Neutrophil (primary cell): ENCODE results near the gene TMEM120B.
A peak's percentile ranks its signal among the peaks of the same experiment; 100 is the strongest.

Source experiments
- H3K27ac ChIP-seq: fragments of 200-600 bp; sonication (generic); 2 replicates; pipeline ENCODE4 v1.5.1; 2016; ENCODE audit warnings: mild to moderate bottlenecking, moderate library complexity
- H3K27me3 ChIP-seq: fragments of 200-600 bp; sonication (generic); 2 replicates; pipeline ENCODE4 v1.6.0; 2016; ENCODE audit warnings: mild to moderate bottlenecking
- H3K36me3 ChIP-seq: fragments of 200-600 bp; sonication (generic); 2 replicates; pipeline ENCODE4 v1.5.1; 2017
- H3K4me1 ChIP-seq, 2 experiments: fragments of 200-600 bp in 1 of 2; sonication (generic) in 1 of 2; 1 replicate in 1 of 2; 2 replicates in 1 of 2; pipeline versions ENCODE4 v1.5.1 to v1.6.1; 2013 to 2016; ENCODE audit warnings: low read depth in 1 of 2, low read length in 1 of 2, mild to moderate bottlenecking in 1 of 2, moderate library complexity in 1 of 2; ENCODE audit not compliant: control insufficient read depth in 1 of 2, insufficient read depth in 1 of 2
- H3K4me3 ChIP-seq, 2 experiments: fragments of 200-600 bp in 1 of 2; sonication (generic) in 1 of 2; 1 replicate in 1 of 2; 2 replicates in 1 of 2; pipeline ENCODE4 v1.5.1; 2013 to 2016; ENCODE audit warnings: low read depth in 1 of 2, low read length in 1 of 2, mild to moderate bottlenecking in 1 of 2, moderate library complexity in 1 of 2
- H3K9me3 ChIP-seq: fragments of 200-600 bp; sonication (generic); 2 replicates; pipeline ENCODE4 v1.5.1; 2016
- TF ChIP-seq, protein P1 (sequence below): fragments of 200-600 bp; sonication (generic); IDR thresholded peaks from 2 replicates; pipeline ENCODE4 v1.5.1; 2016; ENCODE audit warnings: antibody characterized with exemption

Gene TMEM120B

DNA sequence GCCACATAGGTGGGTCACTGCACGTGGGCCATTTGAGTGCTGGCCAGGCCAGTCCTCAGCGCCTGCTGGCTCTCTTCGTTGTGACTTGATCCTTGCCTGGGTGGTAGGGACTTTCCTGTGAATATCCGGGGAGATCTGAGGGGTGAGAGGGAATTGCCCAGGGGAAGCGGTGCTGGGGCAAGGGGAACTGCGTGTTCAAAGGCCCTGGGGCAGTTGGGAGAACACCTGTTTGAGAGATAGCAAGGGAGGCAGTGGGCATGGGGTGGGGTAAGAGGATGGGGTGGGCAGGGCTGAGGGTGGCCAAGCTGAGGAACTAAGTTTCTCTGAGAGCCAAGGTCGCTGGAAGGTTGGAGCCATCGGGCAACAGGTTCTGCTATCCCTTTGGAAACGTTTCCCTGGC lies 116.3 kb downstream of the TMEM120B start:
- Histone ChIP-seq H3K36me3 (peaks cover 74% of the 10 kb centered on the region), H3K9me3 (no peaks in the 10 kb centered on the region), H3K27ac (peak overlapping the region; percentile 91), H3K27me3 (no peaks in the 10 kb centered on the region), H3K4me1 (peaks cover 25 to 31% of the 10 kb centered on the region in 2 experiments), H3K4me3 (no peak overlapping the region)
- TF ChIP-seq, protein P1, sequence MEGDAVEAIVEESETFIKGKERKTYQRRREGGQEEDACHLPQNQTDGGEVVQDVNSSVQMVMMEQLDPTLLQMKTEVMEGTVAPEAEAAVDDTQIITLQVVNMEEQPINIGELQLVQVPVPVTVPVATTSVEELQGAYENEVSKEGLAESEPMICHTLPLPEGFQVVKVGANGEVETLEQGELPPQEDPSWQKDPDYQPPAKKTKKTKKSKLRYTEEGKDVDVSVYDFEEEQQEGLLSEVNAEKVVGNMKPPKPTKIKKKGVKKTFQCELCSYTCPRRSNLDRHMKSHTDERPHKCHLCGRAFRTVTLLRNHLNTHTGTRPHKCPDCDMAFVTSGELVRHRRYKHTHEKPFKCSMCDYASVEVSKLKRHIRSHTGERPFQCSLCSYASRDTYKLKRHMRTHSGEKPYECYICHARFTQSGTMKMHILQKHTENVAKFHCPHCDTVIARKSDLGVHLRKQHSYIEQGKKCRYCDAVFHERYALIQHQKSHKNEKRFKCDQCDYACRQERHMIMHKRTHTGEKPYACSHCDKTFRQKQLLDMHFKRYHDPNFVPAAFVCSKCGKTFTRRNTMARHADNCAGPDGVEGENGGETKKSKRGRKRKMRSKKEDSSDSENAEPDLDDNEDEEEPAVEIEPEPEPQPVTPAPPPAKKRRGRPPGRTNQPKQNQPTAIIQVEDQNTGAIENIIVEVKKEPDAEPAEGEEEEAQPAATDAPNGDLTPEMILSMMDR = no peak

DNA sequence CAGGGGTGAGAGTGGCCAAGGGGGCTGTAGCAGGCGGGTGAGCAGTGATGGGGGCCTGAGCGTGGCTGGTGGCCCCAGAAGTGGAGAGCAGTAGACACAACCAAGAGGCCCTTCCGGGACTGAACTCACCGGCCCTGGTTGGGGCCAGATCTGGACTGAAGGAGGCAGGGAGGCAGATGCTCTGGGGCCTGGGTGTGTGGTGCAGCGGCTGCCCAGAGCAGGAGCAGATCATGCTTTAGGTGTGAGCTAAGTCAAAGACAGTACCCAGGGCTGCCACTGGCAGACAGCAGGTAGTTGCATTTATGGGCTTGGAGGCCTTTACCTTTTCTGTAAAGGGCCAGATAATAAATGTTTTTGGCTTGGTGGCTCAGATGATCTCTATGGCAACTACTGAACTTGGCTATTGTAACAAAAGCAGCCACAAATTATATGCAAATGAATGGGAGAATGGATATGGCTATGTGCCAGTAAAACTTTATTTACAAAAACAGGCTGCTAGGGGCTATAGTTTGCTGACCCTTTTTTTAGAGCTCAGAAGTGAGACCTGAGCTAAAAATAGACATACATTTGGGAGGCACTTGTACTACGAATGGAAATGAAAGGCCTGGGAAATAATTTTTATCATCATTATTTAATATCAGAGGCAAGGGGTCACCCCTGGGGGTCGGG lies 116.8 kb downstream of the TMEM120B start:
- Histone ChIP-seq H3K36me3 (peaks cover 68% of the 10 kb centered on the region), H3K4me3 (no peak overlapping the region), H3K9me3 (no peaks in the 10 kb centered on the region), H3K27me3 (no peaks in the 10 kb centered on the region), H3K27ac (peak overlapping the region; percentile 91), H3K4me1 (peaks cover 31 to 36% of the 10 kb centered on the region in 2 experiments)
- TF ChIP-seq, protein P1 = no peak

DNA sequence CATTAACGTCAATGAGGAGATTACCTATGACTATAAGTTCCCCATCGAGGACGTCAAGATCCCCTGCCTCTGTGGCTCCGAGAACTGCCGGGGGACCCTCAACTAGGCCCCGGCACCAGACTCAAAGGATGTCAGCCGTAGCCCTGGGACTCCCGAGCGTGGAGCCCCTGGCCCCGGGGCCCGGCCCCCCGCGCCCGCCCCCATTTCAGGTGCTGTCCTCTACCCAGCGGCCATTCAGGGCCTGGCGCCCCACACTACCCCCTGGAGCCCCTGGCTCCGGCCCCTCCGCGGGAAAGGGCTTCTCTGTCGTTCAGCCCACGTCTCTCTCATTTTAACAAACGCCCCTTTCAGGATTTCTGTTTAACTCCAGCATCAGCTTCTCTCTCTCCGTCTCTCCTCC lies 117.6 kb downstream of the TMEM120B start:
- no peak overlapping the region for H3K4me3 ChIP-seq
- H3K36me3 ChIP-seq = peaks cover 62% of the 10 kb centered on the region
- H3K27ac ChIP-seq = peak overlapping the region; percentile 91
- TF ChIP-seq, protein P1 = no peak
- H3K27me3 ChIP-seq = no peaks in the 10 kb centered on the region
- H3K9me3 ChIP-seq = no peaks in the 10 kb centered on the region
- peaks cover 38 to 44% of the 10 kb centered on the region in 2 experiments for H3K4me1 ChIP-seq

DNA sequence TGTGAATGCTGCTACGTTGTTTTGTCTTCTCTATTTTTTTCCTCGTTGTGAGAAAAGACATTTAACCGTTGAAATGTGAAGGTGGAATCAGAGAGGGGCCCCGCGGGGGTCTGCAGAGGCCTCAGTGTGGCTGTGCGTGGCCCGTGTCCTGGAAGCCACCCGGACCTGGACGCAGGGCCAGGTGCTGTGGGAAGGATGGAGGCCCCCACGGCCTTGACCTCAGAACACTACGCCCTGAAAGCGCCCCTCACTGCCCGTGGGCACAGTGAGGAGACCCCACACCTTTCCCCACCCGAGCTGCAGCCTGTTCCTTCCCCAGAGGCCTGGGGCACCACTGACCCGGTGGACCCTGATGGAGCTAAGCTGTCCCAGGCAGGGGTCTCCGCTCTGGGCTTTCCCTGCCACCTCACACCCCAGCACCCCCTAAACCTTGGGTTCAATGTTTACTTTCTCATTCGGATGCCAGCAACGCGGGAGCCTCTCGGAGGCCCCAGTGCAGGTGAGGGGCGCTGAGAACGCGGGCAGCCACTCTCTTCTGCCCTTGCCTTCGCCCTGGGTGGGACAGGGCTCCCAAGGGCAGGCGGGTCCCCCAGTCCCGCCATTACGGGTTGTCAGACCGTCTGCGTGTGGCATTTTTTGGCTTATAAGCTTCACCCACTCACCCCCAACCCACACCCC lies 118.2 kb downstream of the TMEM120B start:
- TF ChIP-seq, protein P1 = no peak
- Histone ChIP-seq H3K36me3 (peaks cover 56% of the 10 kb centered on the region), H3K27ac (peak overlapping the region; percentile 91), H3K4me3 (no peak overlapping the region), H3K9me3 (no peaks in the 10 kb centered on the region), H3K27me3 (no peaks in the 10 kb centered on the region), H3K4me1 (peaks cover 44 to 50% of the 10 kb centered on the region in 2 experiments)
